HG03378 (cell line): ENCODE measurements around the gene MTMR1.

Source experiments
- ATAC-seq: cut with Tn5 transposase; IDR thresholded peaks from one replicate; pipeline ENCODE4 v1.9.1; 2021; ENCODE audit warnings: mild to moderate bottlenecking, moderate library complexity; ENCODE audit not compliant: unreplicated experiment

MTMR1 gene

DNA sequence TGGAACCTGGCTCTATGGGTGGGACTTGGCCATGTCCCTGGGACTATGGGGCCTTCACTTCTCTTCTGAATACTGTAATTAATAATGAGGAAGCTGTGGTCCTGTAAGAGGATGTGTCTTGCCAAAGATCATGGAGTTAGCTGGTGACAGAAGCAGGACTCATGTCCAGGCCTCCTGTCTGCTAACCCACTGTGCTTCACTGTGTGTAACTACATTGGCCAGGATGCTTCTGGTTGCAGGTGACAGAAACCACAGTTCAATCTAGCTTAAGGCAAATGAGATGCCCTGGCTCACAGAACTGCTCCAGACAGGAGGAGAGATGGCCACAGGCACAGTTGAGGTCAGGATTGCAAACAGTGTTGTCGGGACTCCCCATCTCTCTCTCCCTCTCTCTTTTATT, 3.1 kb downstream of the MTMR1 start:
- no peak for ATAC-seq

DNA sequence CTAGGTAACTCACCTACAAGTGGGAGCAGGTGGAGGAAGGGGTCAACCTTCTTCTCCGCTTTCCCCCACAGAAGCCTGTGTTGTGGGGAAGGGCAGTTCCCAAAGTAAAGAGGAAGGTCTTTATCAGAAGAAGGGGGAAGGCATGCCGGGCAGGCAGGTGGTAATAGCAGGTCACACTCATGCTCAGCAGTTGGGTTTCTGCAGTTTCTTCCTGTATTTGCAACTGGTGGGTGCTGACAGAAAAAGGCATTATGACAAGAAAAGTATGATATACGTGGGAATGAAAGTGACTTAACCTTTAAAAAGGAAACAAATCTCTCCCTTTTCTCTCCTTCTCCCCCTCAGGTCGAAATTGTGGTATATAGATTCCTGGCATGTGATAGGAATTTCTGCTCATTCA, 3.7 kb downstream of the MTMR1 start:
- ATAC-seq, result no peak

DNA sequence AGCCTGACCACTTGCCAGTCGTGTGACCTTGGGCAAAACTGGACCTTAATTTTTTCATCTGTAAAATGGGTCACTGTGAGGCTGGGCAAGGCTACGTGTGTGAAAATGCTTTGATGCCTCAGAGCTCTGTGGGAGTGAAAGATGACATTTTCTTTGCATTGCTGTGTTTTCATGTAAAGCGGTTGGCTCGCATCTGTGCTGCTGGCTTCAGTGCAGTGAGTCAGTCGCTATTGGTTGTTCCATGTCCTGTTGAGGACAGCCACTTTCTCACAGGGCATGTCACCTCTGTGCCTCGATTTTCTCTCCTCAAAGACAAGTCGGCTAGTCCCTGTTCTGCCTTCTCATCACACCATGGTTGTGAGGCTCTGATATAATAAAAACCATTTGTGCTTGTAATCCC, 4.4 kb downstream of the MTMR1 start:
- no peak for ATAC-seq

DNA sequence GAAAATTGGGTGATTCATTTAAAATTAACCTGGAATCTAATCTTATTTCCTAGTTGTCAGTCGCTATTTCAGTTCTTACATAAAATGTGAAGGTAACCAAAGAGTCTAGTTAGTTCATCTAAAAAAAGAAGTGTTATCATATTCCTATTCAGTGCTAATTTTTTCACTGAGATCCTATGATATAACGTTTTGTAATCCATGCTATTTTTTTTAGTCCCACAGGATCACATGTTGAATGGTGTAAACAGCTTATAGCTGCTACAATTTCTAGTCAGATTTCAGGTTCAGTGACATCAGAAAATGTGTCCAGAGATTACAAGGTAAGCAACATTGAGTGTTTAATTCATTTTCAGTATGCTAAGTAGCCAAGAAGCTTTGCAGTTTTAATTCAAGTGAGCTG, 5.8 kb downstream of the MTMR1 start:
- ATAC-seq, result no peak

DNA sequence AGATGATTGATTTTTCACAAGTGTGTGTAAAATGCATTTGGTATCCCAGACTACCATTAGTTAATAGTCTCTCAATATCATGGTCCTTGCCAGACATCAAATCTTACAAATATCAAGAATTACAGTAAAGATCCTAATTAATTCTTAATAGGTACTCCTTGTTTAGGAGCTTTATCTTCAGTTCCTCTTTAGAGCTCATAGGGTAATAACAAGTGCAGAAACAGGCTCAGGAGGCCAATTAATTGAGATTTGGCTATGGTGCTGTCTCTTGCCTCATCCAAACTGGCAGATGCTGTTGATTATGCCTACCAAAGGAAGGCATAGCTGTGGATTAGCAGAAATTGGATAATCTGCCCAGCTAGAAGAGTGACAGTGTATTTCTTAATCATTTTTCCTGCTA, 6.9 kb downstream of the MTMR1 start:
- no peak for ATAC-seq

DNA sequence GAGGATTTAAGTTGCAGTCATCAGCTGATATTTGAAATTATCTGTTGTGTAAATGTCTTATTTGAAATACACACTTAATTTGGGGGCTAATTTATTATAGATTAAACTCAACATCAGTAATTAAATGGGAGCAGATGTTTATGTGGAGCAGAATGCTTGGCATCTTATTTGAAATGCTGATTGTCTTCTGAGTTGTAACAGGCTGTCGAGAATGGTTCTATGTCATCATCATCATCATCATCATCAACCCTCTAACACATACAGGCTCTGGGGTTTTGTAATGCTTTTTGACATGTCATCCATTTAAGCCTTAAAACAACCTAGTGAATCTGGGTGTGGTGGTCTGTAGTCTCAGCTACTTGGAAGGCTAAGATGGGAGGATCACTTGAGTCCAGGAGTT, 8.2 kb downstream of the MTMR1 start:
- ATAC-seq, result no peak

DNA sequence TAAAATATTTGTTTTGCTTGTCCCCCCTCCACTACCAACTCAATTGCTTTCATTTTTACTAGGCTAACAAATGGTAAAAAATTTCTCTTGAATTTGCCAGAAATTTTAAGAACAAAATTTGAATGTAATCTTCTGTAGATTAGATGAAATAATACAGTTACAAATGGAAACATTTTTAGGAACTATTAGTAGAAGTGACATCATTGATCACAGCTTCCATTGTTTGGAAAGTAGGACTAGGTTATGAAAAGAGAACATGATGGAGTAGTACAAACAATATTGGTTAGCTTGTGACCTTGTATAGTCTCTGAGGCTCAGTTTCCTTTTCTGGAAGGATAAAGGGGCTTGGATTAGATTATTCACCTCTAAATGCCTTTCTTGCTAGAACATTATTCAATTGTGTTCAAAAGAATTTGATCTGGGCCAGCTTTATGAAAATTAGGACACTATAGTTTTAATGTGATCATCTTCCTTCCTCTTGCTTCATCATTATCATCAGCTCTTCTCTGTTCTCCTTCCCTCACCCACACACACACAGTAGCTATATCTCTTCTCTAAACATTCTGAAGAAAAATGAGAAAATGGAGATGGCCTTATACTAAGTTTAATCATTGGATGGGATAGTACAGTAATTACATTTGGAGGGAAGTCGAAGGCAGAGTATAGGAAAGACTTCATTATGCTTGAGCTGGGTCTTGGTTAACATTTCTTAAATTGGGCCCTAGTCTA, 9.9 kb downstream of the MTMR1 start:
- ATAC-seq, result no peak

DNA sequence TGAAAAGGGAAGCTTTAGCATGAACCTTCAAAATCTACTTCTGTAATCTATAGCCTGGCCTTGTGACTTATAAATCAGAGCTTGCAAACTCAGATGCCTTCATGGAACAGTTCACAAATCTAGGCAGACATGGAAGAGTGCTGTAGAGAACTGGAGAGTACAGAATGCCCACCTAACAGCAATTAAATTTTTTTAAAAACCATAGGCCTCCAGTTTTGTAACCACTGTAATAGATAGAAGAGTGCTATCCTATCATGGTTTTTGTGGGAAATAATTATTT, 10.4 kb downstream of the MTMR1 start:
- ATAC-seq, result no peak

DNA sequence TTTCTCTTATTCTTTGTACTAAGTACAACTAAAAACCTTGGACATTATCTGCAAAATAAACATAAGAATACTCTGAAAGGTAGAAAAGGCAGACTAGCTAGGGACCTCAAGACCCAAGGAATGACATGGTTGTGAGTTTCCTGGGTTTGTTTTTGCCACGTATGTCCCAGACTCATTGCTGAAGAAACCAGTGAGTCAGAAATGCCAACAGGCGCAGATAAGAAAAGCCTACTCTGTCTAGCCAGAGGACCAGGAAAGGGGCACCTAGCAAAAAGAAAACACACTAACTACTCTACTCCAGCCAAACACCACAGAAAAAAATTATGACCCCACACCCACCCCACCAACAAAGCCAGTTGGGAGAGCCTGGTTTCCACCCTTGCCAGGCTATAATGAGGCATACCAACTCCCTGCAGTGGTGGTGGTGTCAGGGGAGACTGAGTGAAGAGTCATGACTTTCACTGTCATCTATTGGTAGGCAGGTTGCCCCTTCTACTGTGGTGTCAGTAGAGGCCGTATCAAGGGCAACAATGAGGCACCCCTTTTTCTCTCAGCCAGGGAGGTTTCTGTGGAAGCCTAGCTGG, 10.9 kb downstream of the MTMR1 start:
- ATAC-seq, result no peak

DNA sequence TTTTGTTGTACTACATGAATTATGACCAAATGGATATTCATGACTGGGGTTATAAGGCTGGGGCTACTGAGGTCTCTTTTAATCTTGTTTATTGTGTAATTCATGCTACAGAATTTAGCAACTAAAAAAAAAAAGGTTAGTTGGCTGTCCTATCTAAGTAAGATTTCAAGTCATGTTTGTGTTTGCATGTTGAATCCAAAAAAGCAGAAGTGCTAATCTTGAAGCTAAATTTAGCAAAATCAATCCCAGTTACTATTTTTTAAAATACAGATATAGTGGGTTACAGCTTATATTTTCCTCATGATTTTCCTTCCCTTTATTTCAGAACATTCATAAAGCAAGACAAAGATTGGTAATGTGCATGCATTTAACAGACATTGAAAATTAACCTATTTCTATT, 19.4 kb downstream of the MTMR1 start:
- no peak for ATAC-seq

DNA sequence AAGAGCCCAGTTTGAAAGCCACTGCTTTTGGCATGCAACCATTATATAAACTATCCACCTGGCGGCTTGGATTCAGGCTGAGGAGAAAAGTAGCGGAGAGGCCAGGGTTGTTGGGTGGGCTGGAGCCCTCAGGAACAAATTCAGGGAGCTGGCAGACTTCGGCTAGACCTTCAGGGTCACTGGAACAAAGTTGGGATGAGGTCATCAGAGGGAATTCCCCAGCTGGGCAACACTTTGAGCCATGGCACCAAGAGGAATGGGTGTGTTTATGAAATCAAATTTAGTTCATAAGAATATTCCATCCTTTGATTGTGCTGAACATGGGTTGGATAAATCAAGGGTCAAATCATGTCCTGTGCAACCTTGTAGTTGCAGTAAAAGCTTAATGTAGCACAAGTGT, 22.0 kb downstream of the MTMR1 start:
- no peak for ATAC-seq

DNA sequence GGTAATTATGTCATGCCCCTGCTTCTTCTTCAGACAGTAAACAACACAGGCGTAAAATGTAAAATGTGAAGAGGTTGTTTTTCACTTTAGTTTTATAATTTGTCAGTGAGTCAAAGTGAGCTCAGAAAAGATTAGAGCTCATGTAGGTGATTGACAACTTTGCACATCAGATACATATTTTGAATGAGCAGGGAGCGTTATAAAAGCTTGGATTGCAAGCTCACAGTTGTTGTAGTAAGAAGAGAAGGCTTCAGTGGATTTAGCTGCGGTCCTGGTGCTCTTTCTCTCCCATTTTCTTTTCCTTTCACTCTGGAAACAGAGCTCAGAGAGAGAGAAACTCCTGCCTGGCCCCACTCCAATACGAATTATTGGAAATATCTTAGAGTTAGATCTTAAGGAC, 26.4 kb downstream of the MTMR1 start:
- no peak for ATAC-seq

DNA sequence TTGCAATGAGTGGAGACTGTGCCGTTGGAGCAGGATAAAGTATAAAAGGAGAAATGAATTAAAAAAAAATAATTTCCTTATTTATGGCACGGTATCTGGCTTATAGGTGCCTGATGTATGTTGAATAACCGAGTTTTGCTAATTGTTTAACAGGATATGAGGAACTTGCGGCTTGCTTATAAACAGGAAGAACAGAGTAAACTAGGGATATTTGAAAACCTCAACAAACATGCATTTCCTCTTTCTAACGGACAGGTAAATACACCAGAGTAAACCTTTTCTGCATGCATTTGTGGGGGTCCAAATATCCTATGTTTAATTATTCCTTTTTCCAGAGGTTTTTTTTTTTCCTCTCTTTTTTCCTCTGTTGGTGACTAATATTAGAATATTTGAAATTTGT, 36.8 kb downstream of the MTMR1 start:
- ATAC-seq, result no peak

DNA sequence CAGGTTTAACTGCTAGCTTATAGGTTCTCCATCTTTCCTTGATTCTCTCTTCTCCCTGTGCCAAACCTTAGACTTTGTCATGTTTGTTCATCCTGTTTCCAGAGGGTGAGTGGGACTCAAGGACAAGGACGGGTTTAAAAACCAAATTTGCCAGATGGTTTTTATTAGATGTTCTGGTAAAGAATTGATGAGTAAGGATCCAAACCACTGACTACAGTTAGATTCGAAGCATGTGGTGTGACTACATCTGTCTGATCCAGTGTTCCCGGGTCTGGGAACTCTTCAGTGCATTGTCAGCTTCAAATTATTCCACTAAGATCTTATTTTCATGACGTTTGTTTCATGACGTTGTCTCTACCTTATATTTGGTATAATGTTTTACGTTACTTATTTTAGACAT, 37.5 kb downstream of the MTMR1 start:
- no peak for ATAC-seq

DNA sequence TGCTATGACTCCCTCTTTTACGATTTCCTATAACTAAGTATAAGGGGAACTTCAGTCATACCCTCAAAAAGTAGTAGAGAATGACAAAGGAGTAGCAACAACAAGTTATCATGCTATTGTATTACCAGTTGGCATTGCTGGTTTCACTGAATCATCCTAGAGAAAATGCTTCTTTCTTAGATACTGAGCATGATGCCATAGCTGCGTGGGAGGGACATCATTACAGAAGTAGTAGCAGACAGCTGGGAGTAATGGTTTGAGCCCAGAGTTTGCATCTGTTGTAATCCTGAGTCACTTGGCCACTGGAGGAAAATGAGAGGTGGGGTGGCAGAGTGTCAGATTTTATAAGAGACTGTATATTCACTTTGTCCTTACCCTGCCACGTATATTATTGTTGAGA, 38.6 kb downstream of the MTMR1 start:
- no peak for ATAC-seq

DNA sequence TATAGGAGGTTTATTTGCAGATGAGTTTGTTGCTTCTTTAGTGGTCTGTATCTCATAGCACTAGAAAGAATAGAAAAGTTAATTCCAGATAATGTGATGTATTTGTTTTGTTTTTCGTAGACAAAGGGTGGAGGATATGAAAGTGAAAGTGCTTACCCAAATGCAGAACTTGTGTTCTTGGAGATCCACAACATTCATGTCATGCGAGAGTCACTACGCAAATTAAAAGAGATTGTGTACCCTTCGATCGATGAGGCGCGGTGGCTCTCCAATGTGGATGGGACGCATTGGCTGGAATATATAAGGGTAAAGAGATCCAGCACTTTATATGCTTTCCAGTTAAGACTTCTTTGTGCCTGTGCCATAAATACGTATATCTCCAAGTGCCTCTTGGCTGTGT, 43.3 kb downstream of the MTMR1 start:
- no peak for ATAC-seq

DNA sequence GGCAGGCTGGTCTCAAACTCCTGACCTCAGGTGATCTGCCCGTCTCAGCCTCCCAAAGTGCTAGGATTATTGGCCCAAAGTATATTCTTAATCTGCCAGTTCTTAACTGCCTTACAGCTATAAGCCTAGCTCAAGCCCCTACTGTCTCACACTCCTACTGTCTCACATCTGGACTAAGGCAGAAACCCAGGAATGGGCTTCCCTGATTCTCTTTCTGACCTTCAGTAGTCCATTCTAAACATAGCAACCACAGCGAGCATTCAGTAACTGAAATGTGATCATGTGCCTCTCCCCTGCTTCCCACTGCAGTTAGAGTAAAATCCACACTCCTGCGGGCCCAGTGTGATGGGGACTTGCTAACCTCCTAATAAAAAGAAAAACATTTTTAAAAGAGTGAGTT, 58.9 kb downstream of the MTMR1 start:
- ATAC-seq, result no peak

DNA sequence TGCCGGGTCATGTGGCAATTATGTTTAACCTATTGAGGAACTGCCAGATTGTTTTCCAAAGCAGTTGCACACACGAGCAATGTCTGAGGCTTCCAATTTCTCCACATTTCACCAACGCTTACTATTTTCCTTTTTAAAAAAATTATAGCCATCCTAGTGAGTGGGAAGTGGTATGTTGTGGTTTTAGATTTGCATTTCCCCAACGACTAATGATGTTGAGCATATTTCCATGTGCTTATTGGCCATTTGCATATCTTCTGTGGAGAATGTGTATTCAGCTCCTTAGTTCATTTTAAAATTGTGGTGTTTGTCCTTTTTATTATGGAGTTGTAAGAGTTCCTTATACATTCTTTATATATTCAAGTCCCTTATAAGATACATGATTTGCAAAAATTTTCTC, 60.2 kb downstream of the MTMR1 start:
- no peak for ATAC-seq

DNA sequence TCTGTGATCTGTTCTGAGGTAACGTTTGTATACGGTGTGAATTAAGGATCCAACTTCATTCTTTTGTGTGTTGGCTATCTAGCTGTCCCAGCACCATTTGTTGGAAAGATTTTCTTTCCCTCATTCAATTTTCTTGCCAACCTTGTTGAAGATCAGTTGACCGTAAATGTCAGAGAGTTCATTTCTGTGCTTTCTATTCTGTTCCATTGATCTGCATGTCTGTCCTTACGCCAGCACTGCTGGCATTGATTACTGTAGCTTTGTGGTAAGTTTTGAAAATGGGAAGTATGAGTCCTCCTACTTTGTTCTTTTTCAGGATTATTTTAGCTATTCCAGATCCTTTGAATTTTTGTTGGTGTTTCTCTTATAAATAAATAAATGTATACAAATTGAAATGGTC, 60.8 kb downstream of the MTMR1 start:
- no peak for ATAC-seq

DNA sequence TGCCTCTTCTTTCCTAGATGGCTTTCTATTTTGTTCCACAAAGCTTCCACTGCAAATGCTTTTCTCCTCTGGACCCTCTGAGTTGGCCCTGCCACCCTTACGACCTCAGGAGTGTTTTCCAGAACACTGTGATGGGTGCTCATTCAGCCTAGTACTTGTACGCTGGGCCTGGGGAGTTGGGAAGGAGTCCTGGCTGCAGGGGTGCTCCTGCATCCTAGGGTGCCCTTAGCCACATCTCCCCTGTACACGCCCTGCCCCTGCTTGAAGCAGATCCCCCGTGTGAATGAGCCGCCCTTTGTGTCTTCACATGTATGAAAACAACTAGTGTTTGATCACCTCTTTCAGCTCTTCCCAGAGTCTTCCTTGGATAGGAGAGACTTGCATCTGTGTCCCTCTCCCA, 64.2 kb downstream of the MTMR1 start:
- ATAC-seq, result no peak

DNA sequence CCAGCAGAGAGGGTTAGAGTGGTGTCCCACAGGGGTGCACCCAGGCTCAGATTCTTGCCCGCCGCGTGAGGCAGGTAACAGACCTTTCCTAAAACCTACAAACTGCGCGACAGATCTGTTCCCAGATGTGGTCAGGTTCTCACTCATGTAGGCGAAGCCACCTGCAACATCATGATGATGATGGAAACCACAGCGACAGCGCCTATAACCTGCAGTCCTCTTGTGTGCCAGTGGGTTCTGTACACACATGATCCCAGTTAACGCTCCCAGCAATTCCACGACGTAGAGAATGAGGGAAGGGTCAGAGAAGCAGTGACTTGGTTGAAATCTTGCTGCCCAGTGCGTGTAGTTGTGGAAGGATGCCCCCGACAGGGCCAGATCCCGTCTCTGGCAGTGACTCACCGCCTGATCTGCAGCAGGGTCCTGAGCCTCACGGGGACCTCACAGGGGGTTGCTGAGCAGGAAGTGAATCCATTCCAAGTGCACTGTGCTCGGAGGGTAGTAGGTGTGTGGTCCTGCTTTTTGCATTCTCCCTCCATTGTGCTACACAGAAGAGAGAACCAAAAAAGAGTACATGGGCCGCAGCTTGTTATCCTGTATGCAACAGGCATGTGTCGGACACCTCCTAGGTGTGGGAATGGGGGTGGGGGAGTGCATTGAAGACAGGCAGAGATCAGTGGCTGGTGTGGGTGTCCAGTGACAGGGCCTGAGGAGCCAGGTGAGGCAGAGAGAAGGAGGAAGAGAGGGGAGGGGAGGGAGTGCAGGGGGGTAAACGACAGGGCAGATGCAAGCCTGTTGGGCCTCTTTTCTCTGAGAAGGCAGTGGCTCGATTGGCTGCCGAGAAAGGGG, 66.6 kb downstream of the MTMR1 start:
- no peak for ATAC-seq

DNA sequence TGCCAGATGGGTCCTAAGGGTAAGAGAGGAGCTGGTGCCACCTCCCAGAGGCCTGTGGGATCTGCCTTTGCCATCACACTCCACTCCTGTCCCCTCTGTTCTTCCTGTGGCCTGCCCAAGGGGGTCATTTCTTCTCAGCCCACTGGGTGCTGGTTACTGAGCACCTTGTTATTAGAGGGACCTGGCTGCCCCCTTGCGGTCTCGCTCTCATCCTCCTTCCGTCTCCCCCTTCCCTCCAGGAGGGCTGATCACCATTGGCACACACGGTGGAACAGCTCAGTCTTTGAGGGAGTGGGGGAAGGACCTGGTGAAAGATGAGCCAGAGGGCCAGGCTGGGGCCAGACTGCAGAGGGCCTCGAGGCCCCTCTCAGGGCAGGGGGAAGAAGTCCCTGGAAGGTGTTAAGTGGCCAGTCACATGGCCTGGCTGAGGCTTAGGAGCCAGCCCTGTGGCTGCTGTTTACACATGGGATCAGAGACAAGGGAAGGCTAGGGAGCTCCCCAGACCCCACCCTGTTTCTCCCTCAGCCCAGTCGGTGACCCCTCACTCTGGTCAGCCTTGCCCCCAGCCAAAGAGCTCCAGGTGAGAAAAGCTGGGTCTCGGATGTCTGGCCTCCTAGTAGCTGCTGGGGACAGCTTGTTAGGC, 68.1 kb downstream of the MTMR1 start:
- no peak for ATAC-seq
